Stimulated activated CD8-positive, alpha-beta memory T cell treated with anti-CD3 and anti-CD28 coated beads, Interleukin-7, amount 100 ng/mL, for 48 hours (primary cell): ENCODE measurements around the gene HMGA1.

Source experiments
- DNase-seq, 2 donors: peaks; one replicate each; pipeline ENCODE4 v3.0.0-alpha.2; 2020; ENCODE audit warnings: low read depth in 1 of 2; ENCODE audit errors: extremely low read depth in 1 of 2

Gene HMGA1

GRCh38 chr6:34223956-34224940 lies 12.4 kb upstream of the HMGA1 start:
- peak; percentile 89 for DNase-seq

GRCh38 chr6:34225551-34225950 lies 11.1 kb upstream of the HMGA1 start:
- DNase-seq: no peak

GRCh38 chr6:34226066-34226465 lies 10.6 kb upstream of the HMGA1 start:
- DNase-seq: no peak

- no peak for DNase-seq
Observed at GRCh38 chr6:34226731-34227586, 9.7 kb upstream of the HMGA1 start.

- no peak for DNase-seq
Observed at GRCh38 chr6:34227761-34228421, 8.8 kb upstream of the HMGA1 start.

- no peak for DNase-seq
Observed at GRCh38 chr6:34229877-34230276, 6.8 kb upstream of the HMGA1 start.

- DNase-seq: no peak
Observed at GRCh38 chr6:34230653-34231371, 5.9 kb upstream of the HMGA1 start.

GRCh38 chr6:34231566-34232336 lies 4.9 kb upstream of the HMGA1 start:
- DNase-seq: no peak

GRCh38 chr6:34232901-34233300 lies 3.8 kb upstream of the HMGA1 start:
- no peak for DNase-seq

GRCh38 chr6:34233867-34234266 lies 2.8 kb upstream of the HMGA1 start:
- no peak for DNase-seq

GRCh38 chr6:34234667-34235306 lies 1.9 kb upstream of the HMGA1 start:
- no peak for DNase-seq

GRCh38 chr6:34235307-34236130 lies 1.2 kb upstream of the HMGA1 start:
- DNase-seq: peak in 1 of 2 donors; percentile 50

GRCh38 chr6:34236131-34236442 lies 586 bp upstream of the HMGA1 start:
- DNase-seq: peak in 1 of 2 donors; percentile 48

GRCh38 chr6:34237316-34237721 lies 646 bp downstream of the HMGA1 start:
- DNase-seq: no peak

- DNase-seq: peak in 1 of 2 donors; percentile 54
Observed at GRCh38 chr6:34237722-34238584, 1.3 kb downstream of the HMGA1 start.

- no peak for DNase-seq
Observed at GRCh38 chr6:34238585-34239499, 2.2 kb downstream of the HMGA1 start.

- no peak for DNase-seq
Observed at GRCh38 chr6:34239500-34239825, 2.8 kb downstream of the HMGA1 start.
